ENCODE measurements around the gene MYO18A. TPM values are rescaled to one million over a fixed set of nuclear protein-coding genes. Genes with fewer than 3 reads are reported as not detected.
"Not testable (repeated sequence)": the region's sequence is repeated elsewhere in the genome, so short reads cannot be mapped to it uniquely, and the experiment has no call there.

MYO18A gene
- total RNA-seq, 2 donors from 2014 or later: 43.8 to 56.7 TPM

DNA sequence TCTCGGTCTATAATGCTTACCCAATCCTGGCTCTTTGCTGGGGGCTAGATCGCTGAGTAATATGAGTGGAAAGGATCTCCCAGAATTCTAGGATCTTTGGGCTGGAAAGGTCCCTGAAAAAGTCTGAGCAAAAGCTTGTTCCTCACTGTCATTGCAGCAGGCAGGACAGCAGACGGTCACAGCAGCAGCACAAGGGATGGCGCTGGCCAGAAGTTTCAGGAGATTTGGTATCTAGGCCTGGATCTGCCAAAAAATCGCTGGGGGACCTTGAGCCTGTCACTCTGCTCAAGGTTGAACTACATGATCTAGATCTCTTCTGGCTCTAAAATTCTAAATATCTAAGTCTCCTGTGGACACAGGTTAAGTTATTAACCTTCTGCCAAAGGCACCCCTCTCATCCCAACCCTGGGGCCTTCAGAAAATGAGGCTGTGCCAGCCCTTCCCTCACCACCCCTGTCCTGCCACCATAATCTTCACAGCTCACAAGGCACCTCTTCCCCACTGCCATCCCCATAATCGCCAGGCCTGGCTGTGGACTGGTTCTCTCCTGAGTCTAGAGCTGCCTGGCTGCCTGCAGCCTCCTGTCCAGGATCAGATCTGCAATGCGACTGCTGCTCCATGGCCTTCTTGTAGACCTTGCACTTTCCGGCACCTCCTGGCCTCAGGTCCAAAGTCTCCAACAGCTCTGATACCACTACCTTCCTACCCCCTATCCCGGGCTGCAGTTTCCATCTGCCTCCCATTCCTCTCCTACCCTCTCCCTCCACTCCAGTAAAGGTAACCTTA lies 10.2 kb downstream of the MYO18A start:
- WGBS, 2 experiments (ENCODE audit: insufficient coverage in 1 of 2, insufficient read length in 1 of 2): 91 to 92% methylated on average over 9 of the region's 9 CpGs
- H3K36me3 ChIP-seq (ENCODE audit: control insufficient read depth, insufficient read depth, low read length): peaks cover 10% of the 10 kb centered on the region
- H3K9ac ChIP-seq (ENCODE audit: extremely low read depth, low read length, poor library complexity, severe bottlenecking): no peak overlapping the region
- no peaks in the 10 kb centered on the region for H3K27me3 ChIP-seq (ENCODE audit: control insufficient read depth, insufficient read depth, low read length, poor library complexity, severe bottlenecking)
- H3K27me3 Mint-ChIP-seq (ENCODE audit: insufficient read depth): no peaks in the 10 kb centered on the region
- H3K27ac ChIP-seq (ENCODE audit: low read depth, low read length): no peak overlapping the region
- H3K27ac Mint-ChIP-seq: no peak overlapping the region
- H3K4me3 Mint-ChIP-seq: no peak overlapping the region
- TF ChIP-seq, protein P1, sequence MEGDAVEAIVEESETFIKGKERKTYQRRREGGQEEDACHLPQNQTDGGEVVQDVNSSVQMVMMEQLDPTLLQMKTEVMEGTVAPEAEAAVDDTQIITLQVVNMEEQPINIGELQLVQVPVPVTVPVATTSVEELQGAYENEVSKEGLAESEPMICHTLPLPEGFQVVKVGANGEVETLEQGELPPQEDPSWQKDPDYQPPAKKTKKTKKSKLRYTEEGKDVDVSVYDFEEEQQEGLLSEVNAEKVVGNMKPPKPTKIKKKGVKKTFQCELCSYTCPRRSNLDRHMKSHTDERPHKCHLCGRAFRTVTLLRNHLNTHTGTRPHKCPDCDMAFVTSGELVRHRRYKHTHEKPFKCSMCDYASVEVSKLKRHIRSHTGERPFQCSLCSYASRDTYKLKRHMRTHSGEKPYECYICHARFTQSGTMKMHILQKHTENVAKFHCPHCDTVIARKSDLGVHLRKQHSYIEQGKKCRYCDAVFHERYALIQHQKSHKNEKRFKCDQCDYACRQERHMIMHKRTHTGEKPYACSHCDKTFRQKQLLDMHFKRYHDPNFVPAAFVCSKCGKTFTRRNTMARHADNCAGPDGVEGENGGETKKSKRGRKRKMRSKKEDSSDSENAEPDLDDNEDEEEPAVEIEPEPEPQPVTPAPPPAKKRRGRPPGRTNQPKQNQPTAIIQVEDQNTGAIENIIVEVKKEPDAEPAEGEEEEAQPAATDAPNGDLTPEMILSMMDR (conservative IDR thresholded peaks at IDR 0.05): no peak
- H3K4me1 ChIP-seq (ENCODE audit: control insufficient read depth, insufficient read depth, low read length): no peaks in the 10 kb centered on the region
- peaks cover 9% of the 10 kb centered on the region for H3K36me3 Mint-ChIP-seq (ENCODE audit: low read depth)
- no peak for DNase-seq
- no peaks in the 10 kb centered on the region for H3K9me3 ChIP-seq (ENCODE audit: control insufficient read depth, low read length)
- H3K4me3 ChIP-seq (ENCODE audit: low read length): no peak overlapping the region
- no peaks in the 10 kb centered on the region for H3K9me3 Mint-ChIP-seq
- H3K4me1 Mint-ChIP-seq: no peaks in the 10 kb centered on the region

DNA sequence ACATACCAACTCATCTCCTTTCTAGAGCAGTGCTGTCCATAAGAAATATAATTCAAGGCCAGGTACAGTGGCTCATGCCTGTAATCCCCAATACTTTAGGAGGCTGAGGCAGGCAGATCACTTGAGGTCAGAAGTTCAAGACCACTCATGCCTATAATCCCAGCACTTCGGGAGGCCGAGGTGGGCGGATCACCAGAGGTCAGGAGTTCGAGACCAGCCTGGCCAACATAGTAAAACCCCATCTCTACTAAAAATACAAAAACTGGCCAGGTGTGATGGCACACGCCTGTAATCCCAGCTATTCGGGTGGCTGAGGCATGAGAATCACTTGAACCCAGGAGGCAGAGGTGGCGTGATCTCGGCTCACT lies 11.5 kb downstream of the MYO18A start:
- not testable (repeated sequence) for H3K4me1 ChIP-seq (ENCODE audit: control insufficient read depth, insufficient read depth, low read length); H3K9ac ChIP-seq (ENCODE audit: extremely low read depth, low read length, poor library complexity, severe bottlenecking); H3K9me3 ChIP-seq (ENCODE audit: control insufficient read depth, low read length); H3K27ac ChIP-seq (ENCODE audit: low read depth, low read length); H3K4me1 Mint-ChIP-seq; DNase-seq; H3K27me3 ChIP-seq (ENCODE audit: control insufficient read depth, insufficient read depth, low read length, poor library complexity, severe bottlenecking); H3K4me3 Mint-ChIP-seq; H3K4me3 ChIP-seq (ENCODE audit: low read length); H3K9me3 Mint-ChIP-seq; H3K27me3 Mint-ChIP-seq (ENCODE audit: insufficient read depth); H3K27ac Mint-ChIP-seq
- peaks cover 12% of the 10 kb centered on the region for H3K36me3 ChIP-seq (ENCODE audit: control insufficient read depth, insufficient read depth, low read length)
- 94 to 96% methylated on average over 5 to 8 of the region's 8 CpGs for WGBS, 2 experiments (ENCODE audit: insufficient coverage in 1 of 2, insufficient read length in 1 of 2)
- H3K36me3 Mint-ChIP-seq (ENCODE audit: low read depth): peaks cover 13% of the 10 kb centered on the region

DNA sequence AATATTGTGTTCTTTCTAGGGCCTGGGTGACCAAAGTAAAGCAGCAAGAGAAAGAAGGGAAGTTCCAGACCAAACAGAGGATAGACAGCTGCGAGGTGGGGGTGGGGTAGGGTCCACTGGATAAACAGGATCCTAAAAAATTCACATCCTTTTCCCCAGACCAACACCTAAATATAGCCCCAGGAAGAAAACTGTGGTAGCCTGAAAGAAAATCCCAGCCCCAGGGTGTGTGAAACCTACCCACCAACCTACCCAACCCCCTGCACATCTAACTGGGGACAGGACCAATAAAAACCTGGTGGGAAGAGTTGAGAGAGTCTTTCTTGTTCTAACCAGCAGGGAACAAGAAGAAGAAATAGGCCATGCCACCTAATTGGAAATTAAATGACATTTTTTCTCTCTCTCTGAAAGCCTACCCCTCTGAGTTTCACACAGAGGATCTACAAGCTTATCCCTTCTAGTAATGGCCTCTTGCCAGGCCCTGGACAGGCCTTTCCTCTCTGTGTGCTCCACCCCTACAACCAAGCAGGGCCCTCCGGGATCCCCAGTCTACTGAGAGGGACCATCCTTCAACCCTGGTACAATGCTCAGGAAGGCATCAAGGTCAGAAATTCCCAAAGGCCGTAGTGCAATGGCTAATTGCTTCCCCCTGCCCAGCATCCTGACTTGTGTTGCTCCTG lies 12.0 kb downstream of the MYO18A start:
- WGBS, 2 experiments (ENCODE audit: insufficient coverage in 1 of 2, insufficient read length in 1 of 2): 92 to 93% methylated on average over 2 of the region's 3 CpGs
- no peak overlapping the region for H3K27ac ChIP-seq (ENCODE audit: low read depth, low read length)
- H3K4me1 Mint-ChIP-seq: no peaks in the 10 kb centered on the region
- peaks cover 13% of the 10 kb centered on the region for H3K36me3 Mint-ChIP-seq (ENCODE audit: low read depth)
- H3K27me3 Mint-ChIP-seq (ENCODE audit: insufficient read depth): no peaks in the 10 kb centered on the region
- H3K4me3 Mint-ChIP-seq: no peak overlapping the region
- peaks cover 12% of the 10 kb centered on the region for H3K36me3 ChIP-seq (ENCODE audit: control insufficient read depth, insufficient read depth, low read length)
- H3K9me3 ChIP-seq (ENCODE audit: control insufficient read depth, low read length): no peaks in the 10 kb centered on the region
- H3K4me3 ChIP-seq (ENCODE audit: low read length): no peak overlapping the region
- DNase-seq: no peak
- no peaks in the 10 kb centered on the region for H3K4me1 ChIP-seq (ENCODE audit: control insufficient read depth, insufficient read depth, low read length)
- H3K9ac ChIP-seq (ENCODE audit: extremely low read depth, low read length, poor library complexity, severe bottlenecking): no peak overlapping the region
- H3K9me3 Mint-ChIP-seq: no peaks in the 10 kb centered on the region
- TF ChIP-seq, protein P1 (conservative IDR thresholded peaks at IDR 0.05): no peak
- no peak overlapping the region for H3K27ac Mint-ChIP-seq
- no peaks in the 10 kb centered on the region for H3K27me3 ChIP-seq (ENCODE audit: control insufficient read depth, insufficient read depth, low read length, poor library complexity, severe bottlenecking)

Measured in endodermal cell (in vitro differentiated cells).